ENCODE measurements around the gene DCAF11.

- no peak for TF ChIP-seq PATZ1 (CRISPR knock-in tag; IDR thresholded peaks at IDR 0.05; ENCODE audit: borderline replicate concordance)
- TF ChIP-seq ESRRG (CRISPR knock-in tag; IDR thresholded peaks at IDR 0.05) = no peak
- no peak for TF ChIP-seq ZC3H10 (CRISPR knock-in tag; IDR thresholded peaks at IDR 0.05)
- TF ChIP-seq PPARA (CRISPR knock-in tag; IDR thresholded peaks at IDR 0.05; ENCODE audit: borderline replicate concordance) = no peak
- no peak for TF ChIP-seq ZFP30 (CRISPR knock-in tag; IDR thresholded peaks at IDR 0.05)
- no peak for TF ChIP-seq ZNF70 (CRISPR knock-in tag; IDR thresholded peaks at IDR 0.05)
- TF ChIP-seq, protein P1, sequence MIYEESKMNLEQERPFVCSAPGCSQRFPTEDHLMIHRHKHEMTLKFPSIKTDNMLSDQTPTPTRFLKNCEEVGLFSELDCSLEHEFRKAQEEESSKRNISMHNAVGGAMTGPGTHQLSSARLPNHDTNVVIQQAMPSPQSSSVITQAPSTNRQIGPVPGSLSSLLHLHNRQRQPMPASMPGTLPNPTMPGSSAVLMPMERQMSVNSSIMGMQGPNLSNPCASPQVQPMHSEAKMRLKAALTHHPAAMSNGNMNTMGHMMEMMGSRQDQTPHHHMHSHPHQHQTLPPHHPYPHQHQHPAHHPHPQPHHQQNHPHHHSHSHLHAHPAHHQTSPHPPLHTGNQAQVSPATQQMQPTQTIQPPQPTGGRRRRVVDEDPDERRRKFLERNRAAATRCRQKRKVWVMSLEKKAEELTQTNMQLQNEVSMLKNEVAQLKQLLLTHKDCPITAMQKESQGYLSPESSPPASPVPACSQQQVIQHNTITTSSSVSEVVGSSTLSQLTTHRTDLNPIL (CRISPR knock-in tag; IDR thresholded peaks at IDR 0.05; ENCODE audit: low read depth) = no peak
- no peak for TF ChIP-seq RARB (CRISPR knock-in tag; IDR thresholded peaks at IDR 0.05)
- TF ChIP-seq, protein P2, sequence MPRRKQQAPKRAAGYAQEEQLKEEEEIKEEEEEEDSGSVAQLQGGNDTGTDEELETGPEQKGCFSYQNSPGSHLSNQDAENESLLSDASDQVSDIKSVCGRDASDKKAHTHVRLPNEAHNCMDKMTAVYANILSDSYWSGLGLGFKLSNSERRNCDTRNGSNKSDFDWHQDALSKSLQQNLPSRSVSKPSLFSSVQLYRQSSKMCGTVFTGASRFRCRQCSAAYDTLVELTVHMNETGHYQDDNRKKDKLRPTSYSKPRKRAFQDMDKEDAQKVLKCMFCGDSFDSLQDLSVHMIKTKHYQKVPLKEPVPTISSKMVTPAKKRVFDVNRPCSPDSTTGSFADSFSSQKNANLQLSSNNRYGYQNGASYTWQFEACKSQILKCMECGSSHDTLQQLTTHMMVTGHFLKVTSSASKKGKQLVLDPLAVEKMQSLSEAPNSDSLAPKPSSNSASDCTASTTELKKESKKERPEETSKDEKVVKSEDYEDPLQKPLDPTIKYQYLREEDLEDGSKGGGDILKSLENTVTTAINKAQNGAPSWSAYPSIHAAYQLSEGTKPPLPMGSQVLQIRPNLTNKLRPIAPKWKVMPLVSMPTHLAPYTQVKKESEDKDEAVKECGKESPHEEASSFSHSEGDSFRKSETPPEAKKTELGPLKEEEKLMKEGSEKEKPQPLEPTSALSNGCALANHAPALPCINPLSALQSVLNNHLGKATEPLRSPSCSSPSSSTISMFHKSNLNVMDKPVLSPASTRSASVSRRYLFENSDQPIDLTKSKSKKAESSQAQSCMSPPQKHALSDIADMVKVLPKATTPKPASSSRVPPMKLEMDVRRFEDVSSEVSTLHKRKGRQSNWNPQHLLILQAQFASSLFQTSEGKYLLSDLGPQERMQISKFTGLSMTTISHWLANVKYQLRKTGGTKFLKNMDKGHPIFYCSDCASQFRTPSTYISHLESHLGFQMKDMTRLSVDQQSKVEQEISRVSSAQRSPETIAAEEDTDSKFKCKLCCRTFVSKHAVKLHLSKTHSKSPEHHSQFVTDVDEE (CRISPR knock-in tag; IDR thresholded peaks at IDR 0.05) = no peak
- TF ChIP-seq, protein P3, sequence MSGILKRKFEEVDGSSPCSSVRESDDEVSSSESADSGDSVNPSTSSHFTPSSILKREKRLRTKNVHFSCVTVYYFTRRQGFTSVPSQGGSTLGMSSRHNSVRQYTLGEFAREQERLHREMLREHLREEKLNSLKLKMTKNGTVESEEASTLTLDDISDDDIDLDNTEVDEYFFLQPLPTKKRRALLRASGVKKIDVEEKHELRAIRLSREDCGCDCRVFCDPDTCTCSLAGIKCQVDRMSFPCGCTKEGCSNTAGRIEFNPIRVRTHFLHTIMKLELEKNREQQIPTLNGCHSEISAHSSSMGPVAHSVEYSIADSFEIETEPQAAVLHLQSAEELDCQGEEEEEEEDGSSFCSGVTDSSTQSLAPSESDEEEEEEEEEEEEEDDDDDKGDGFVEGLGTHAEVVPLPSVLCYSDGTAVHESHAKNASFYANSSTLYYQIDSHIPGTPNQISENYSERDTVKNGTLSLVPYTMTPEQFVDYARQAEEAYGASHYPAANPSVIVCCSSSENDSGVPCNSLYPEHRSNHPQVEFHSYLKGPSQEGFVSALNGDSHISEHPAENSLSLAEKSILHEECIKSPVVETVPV (CRISPR knock-in tag; IDR thresholded peaks at IDR 0.05) = no peak
- no peak for TF ChIP-seq OSR1 (CRISPR knock-in tag; IDR thresholded peaks at IDR 0.05)
- TF ChIP-seq, protein P4, sequence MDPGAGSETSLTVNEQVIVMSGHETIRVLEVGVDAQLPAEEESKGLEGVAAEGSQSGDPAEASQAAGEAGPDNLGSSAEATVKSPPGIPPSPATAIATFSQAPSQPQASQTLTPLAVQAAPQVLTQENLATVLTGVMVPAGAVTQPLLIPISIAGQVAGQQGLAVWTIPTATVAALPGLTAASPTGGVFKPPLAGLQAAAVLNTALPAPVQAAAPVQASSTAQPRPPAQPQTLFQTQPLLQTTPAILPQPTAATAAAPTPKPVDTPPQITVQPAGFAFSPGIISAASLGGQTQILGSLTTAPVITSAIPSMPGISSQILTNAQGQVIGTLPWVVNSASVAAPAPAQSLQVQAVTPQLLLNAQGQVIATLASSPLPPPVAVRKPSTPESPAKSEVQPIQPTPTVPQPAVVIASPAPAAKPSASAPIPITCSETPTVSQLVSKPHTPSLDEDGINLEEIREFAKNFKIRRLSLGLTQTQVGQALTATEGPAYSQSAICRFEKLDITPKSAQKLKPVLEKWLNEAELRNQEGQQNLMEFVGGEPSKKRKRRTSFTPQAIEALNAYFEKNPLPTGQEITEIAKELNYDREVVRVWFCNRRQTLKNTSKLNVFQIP (CRISPR knock-in tag; IDR thresholded peaks at IDR 0.05; ENCODE audit: borderline replicate concordance, low read depth) = no peak
Observed at GRCh38 chr14:24165785-24166184, 51.2 kb downstream of the DCAF11 start.
